Anterior cingulate cortex (tissue), 58 donors: ENCODE results near the gene JAG1.
"Not testable (repeated sequence)": the region's sequence is repeated elsewhere in the genome, so short reads cannot be mapped to it uniquely, and the experiment has no call there.

Experiments
- DNase-seq, 58 donors: peaks; one replicate each; lab custom pipeline; 2025; lab: John Stamatoyannopoulos, UW

JAG1 gene

GRCh38 chr20:10591946-10592521, 81.8 kb downstream of the JAG1 start:
- DNase-seq = no peak

- no peak for DNase-seq
Observed at GRCh38 chr20:10590950-10591671, 82.7 kb downstream of the JAG1 start.

- not testable (repeated sequence) for DNase-seq
Observed at GRCh38 chr20:10590446-10590845, 83.4 kb downstream of the JAG1 start.
